T-helper 2 cell treated with Interferon-gamma antibody and Interleukin-4, amounts not matched to agents 5 μg/mL and 100 μg/mL, for 36 hours (primary cell): ENCODE measurements around the gene SEBOX.
A peak's percentile ranks its signal among the peaks of the same experiment; 100 is the strongest.

ENCODE experiments used
- DNase-seq: peaks from one replicate; pipeline ENCODE4 v3.0.0; 2021; ENCODE audit warnings: low spot score
- H3K27ac Mint-ChIP-seq: one replicate; pipeline ENCODE4 v1.8.0; 2021; ENCODE audit warnings: mild to moderate bottlenecking, mixed read lengths
- H3K27me3 Mint-ChIP-seq: one replicate; pipeline ENCODE4 v1.8.0; 2021; ENCODE audit warnings: low read depth, mixed read lengths
- H3K36me3 Mint-ChIP-seq: one replicate; pipeline ENCODE4 v1.8.0; 2021; ENCODE audit warnings: low read depth, mixed read lengths
- H3K4me1 Mint-ChIP-seq: one replicate; pipeline ENCODE4 v1.8.0; 2021; ENCODE audit warnings: low read depth, mixed read lengths
- H3K4me3 Mint-ChIP-seq: one replicate; pipeline ENCODE4 v1.8.0; 2022; ENCODE audit warnings: mild to moderate bottlenecking, moderate library complexity, mixed read lengths
- H3K9me3 Mint-ChIP-seq: one replicate; pipeline ENCODE4 v1.8.0; 2021; ENCODE audit warnings: mixed read lengths

SEBOX gene

GRCh38 chr17:28318759-28319597, 46.0 kb downstream of the SEBOX start, which contains the start of gene TMEM97:
TMEM97 (plus strand) TSS chr17:28319200; CDS start chr17:28319240, 40 bp downstream.
- Mint-ChIP-seq H3K4me3 (peak within 1 kb of the TSS; percentile 94), H3K27me3 (no peaks in the 10 kb centered on the region)
- peak; percentile 97 for DNase-seq

DNA sequence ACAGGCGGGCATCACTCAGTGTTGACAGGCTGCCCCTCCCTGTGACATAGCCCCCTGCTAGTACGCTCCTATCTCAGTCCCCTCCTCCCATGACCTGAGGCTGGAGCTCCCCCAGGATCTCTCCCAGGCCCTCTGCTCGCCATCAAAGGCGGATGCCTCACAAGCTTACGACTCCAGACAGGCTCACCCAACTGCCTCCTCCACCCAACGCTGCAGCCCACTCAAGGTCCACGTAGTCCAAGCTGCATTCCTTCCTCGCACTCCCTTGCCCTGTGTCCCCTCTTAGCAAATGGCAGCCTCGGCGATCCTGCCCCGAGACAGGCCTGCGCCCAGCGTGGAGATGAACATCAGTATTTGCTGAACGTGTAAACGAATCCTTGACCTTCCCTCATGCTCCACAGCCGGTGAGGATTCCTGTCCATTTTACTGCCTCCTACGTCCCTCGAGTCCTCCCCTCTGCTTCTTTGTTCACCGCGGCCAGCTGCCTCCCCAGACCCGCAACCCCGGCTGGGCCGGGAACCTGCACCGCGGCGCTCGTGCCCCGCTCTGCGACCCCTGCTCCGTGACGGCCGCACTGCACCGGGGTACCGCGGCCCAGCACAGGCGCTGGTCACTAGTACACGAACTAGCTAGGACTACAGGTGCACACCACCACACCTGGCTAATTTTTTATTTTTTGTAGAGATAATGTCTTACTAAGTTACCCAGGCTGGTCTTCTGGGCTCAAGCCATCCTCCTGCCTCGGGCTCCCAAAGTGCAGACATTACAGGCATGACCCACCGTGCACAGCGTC, 46.8 kb downstream of the SEBOX start:
- peak overlapping the region; percentile 94 for H3K4me3 Mint-ChIP-seq

More at GRCh38 chr17:28318759-28319597, 46.0 kb downstream of the SEBOX start, which contains the start of gene TMEM97:
- Mint-ChIP-seq H3K9me3 (no peaks in the 10 kb centered on the region), H3K4me1 (peaks cover 46% of the 10 kb centered on the region), H3K27ac (peak within 1 kb of the TSS; percentile 88), H3K36me3 (peaks cover 17% of the 10 kb centered on the region)

GRCh38 chr17:28317099-28317965, 47.7 kb downstream of the SEBOX start:
- H3K27me3 Mint-ChIP-seq: peaks cover 7% of the 10 kb centered on the region
- no peak for DNase-seq
- peaks cover 12% of the 10 kb centered on the region for H3K36me3 Mint-ChIP-seq
- H3K4me3 Mint-ChIP-seq: peak overlapping the region; percentile 94
- peaks cover 39% of the 10 kb centered on the region for H3K4me1 Mint-ChIP-seq
- no peaks in the 10 kb centered on the region for H3K9me3 Mint-ChIP-seq
- H3K27ac Mint-ChIP-seq: peak overlapping the region; percentile 88

More for the DNA sequence above, 46.8 kb downstream of the SEBOX start:
- Mint-ChIP-seq H3K27ac (peak overlapping the region; percentile 88), H3K36me3 (peaks cover 16% of the 10 kb centered on the region), H3K27me3 (peaks cover 2% of the 10 kb centered on the region), H3K4me1 (peaks cover 46% of the 10 kb centered on the region), H3K9me3 (no peaks in the 10 kb centered on the region)
- DNase-seq: no peak

DNA sequence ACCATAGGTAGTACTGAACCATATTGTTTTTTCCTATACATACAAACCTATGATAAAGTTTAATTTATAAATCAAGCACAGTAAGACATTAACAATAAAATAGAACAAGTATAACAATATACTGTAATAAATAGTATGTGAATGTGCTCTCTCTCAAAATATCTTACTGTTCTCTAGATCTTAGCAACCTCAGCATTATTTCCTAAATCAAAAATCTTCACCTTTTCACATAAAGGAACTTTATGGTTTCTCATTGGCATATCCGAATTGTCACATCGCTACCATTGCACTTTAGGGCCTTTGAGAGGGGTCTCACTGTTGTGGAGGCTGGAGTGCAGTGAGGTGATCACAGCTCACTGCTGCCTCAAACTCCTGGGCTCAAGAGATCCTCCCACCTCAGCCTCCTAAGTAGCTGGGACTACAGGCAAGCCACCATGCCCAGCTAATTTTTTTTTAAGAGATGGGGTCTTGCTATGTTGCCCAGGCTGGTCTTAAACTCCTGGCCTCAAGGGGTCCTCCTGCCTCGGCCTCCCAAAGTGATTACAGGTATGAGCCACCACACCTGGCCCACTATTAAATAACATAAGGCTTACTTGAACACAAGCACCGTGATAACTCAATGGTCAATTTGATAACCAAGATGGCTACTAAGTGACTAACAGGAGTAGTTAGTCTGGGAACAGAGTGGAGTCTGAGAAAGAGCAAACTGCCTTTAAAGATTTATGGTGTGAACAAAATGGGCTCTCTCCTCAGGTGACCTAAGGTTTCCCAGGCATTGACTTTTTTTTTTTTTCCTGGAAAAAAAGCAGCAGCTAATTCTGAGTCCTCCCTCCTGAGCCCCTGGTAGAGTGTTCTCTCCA, 48.9 kb downstream of the SEBOX start:
- H3K27me3 Mint-ChIP-seq: peaks cover 7% of the 10 kb centered on the region
- peaks cover 30% of the 10 kb centered on the region for H3K4me1 Mint-ChIP-seq
- H3K27ac Mint-ChIP-seq: no peak overlapping the region
- H3K9me3 Mint-ChIP-seq: no peaks in the 10 kb centered on the region
- no peak overlapping the region for H3K4me3 Mint-ChIP-seq
- peaks cover 10% of the 10 kb centered on the region for H3K36me3 Mint-ChIP-seq
- no peak for DNase-seq

- H3K36me3 Mint-ChIP-seq: no peaks in the 10 kb centered on the region
- H3K27me3 Mint-ChIP-seq: peaks cover 11% of the 10 kb centered on the region
- H3K27ac Mint-ChIP-seq: no peak overlapping the region
- H3K4me1 Mint-ChIP-seq: peaks cover 18% of the 10 kb centered on the region
- DNase-seq: no peak
- no peaks in the 10 kb centered on the region for H3K9me3 Mint-ChIP-seq
- H3K4me3 Mint-ChIP-seq: no peak overlapping the region
Measured at GRCh38 chr17:28313841-28314240, 51.2 kb downstream of the SEBOX start.
